K562 (cell line): ENCODE results near the gene ALDH1A2. TPM values are rescaled to one million over a fixed set of nuclear protein-coding genes. Genes with fewer than 3 reads are reported as not detected.
A peak's percentile ranks its signal among the peaks of the same experiment; 100 is the strongest.

Experiments used
- ATAC-seq: fragments of 200-7000 bp; cut with Tn5 transposase; 3 replicates; pipeline ENCODE4 v1.9.1; 2020; ENCODE audit warnings: moderate library complexity
- BruUV-seq: library from RNA; stranded (reverse); fragments of 400-500 nt; replicated peaks from 2 replicates; lab custom pipeline; 2021; lab: Mats Ljungman, UMichigan
- CTCF ChIA-PET: fragments of 300-600 bp; formaldehyde crosslinking; extraction: SDS; loops from one replicate; lab custom pipeline; 2021; ENCODE audit warnings: low intra/inter-chr PET ratio; lab: Yijun Ruan, JAX
- POLR2A ChIA-PET: fragments of 300-600, 350-650 bp; sonication (Branson Sonifier 250); formaldehyde crosslinking; extraction: SDS; loops from one replicate; lab custom pipeline; 2021; ENCODE audit warnings: antibody characterized with exemption, inconsistent platforms; lab: Yijun Ruan, JAX
- DNase-seq, 4 experiments: peaks; one replicate each; pipeline versions ENCODE4 v3.0.0 to v3.0.0-alpha.2; 2011 to 2018; ENCODE audit warnings: low spot score in 3 of 4, mixed read lengths in 3 of 4; ENCODE audit errors: extremely low read depth in 1 of 4
- FAIRE-seq: peaks from 2 replicates; lab custom pipeline; 2011; peaks lifted over from hg19 to GRCh38; lab: Jason Lieb, UNC
- H2AFZ ChIP-seq: 2 replicates; pipeline ENCODE4 v1.6.0; 2011; ENCODE audit warnings: low read depth, low read length, control low read depth, inconsistent platforms
- H3K27ac ChIP-seq: fragments of 200-600 bp; 3 replicates; pipeline ENCODE4 v1.8.0; 2011; ENCODE audit warnings: low read depth, mild to moderate bottlenecking, control low read depth, inconsistent platforms, low read length, moderate library complexity, mixed read lengths; ENCODE audit errors: extremely low read depth
- H3K27me3 ChIP-seq, 2 experiments: fragments of 300-600 bp in 1 of 2; 2 replicates in 1 of 2; 3 replicates in 1 of 2; pipeline versions ENCODE4 v1.6.0 to v1.8.0; 2011; ENCODE audit warnings: inconsistent platforms in 2 of 2, low read length in 2 of 2, mild to moderate bottlenecking in 1 of 2, mixed read lengths in 1 of 2, moderate library complexity in 1 of 2; ENCODE audit not compliant: control insufficient read depth in 2 of 2, insufficient read depth in 2 of 2
- H3K36me3 ChIP-seq: fragments of 300-600 bp; 3 replicates; pipeline ENCODE4 v1.8.0; 2011; ENCODE audit warnings: mild to moderate bottlenecking, low read length, inconsistent platforms; ENCODE audit not compliant: control insufficient read depth, insufficient read depth
- H3K4me1 ChIP-seq, 2 experiments: fragments of 200-600 bp in 1 of 2; replicated peaks in 1 of 2; 2 replicates in 1 of 2; 3 replicates in 1 of 2; pipeline versions ENCODE4 v1.5.1 to v1.8.0; 2011; ENCODE audit warnings: inconsistent platforms in 2 of 2, low read length in 2 of 2, mild to moderate bottlenecking in 1 of 2, mixed read lengths in 1 of 2, moderate library complexity in 1 of 2; ENCODE audit not compliant: control insufficient read depth in 2 of 2, insufficient read depth in 2 of 2
- H3K4me2 ChIP-seq: 2 replicates; pipeline ENCODE4 v1.6.1; 2011; ENCODE audit warnings: low read length, control low read depth, inconsistent platforms, mixed read lengths; ENCODE audit not compliant: insufficient read depth
- H3K4me3 ChIP-seq: fragments of 200-600 bp; sonication (generic), shearing (Covaris generic); 2 replicates; pipeline ENCODE4 v1.5.1; 2016; ENCODE audit warnings: control low read depth, inconsistent platforms
- H3K79me2 ChIP-seq: fragments of 200-600 bp; 3 replicates; pipeline ENCODE4 v1.8.0; 2011; ENCODE audit warnings: low read length, inconsistent platforms; ENCODE audit not compliant: control insufficient read depth, insufficient read depth
- H3K9ac ChIP-seq, 2 experiments: 2 replicates each; pipeline versions ENCODE4 v1.6.0 to v1.6.1; 2011; ENCODE audit warnings: low read depth in 2 of 2, low read length in 2 of 2, control low read depth in 1 of 2, inconsistent platforms in 1 of 2, mild to moderate bottlenecking in 1 of 2, mixed read lengths in 1 of 2; ENCODE audit not compliant: insufficient read depth in 1 of 2
- H3K9me1 ChIP-seq: one replicate; pipeline ENCODE4 v1.6.0; 2011; ENCODE audit warnings: inconsistent platforms, mild to moderate bottlenecking, low read length, moderate library complexity; ENCODE audit not compliant: control insufficient read depth, insufficient read depth
- H3K9me3 ChIP-seq: replicated peaks from 2 replicates; pipeline ENCODE4 v1.5.1; 2011; ENCODE audit warnings: low read depth, low read length, inconsistent platforms; ENCODE audit not compliant: control insufficient read depth, insufficient read depth
- H4K20me1 ChIP-seq: replicated peaks from 2 replicates; pipeline ENCODE4 v1.6.1; 2011; ENCODE audit warnings: low read length, inconsistent platforms, mixed read lengths; ENCODE audit not compliant: control insufficient read depth, insufficient read depth
- EGR1 ChIP-seq: fragments of 450-650 bp; conservative IDR thresholded peaks from 2 replicates; pipeline ENCODE4 v1.6.1; 2017; ENCODE audit warnings: mild to moderate bottlenecking
- FOSL1 ChIP-seq: fragments of 200-800 bp; sonication (Bioruptor generic); conservative IDR thresholded peaks from 2 replicates; pipeline ENCODE4 v1.6.1; 2016; ENCODE audit warnings: missing genetic modification characterization, missing compliant biosample characterization
- MAFF ChIP-seq: IDR thresholded peaks from 2 replicates; pipeline ENCODE4 v1.6.1; 2012; ENCODE audit warnings: low read length, improper control_type of control experiment
- MAFG ChIP-seq: fragments of 450-650 bp; conservative IDR thresholded peaks from 2 replicates; pipeline ENCODE4 v1.6.1; 2016; ENCODE audit warnings: missing genetic modification characterization, missing compliant biosample characterization
- MTA3 ChIP-seq: fragments of 450-650 bp; formaldehyde crosslinking; IDR thresholded peaks from 2 replicates; pipeline ENCODE4 v1.6.1; 2017; ENCODE audit warnings: mild to moderate bottlenecking, borderline replicate concordance
- NCOA4 ChIP-seq: fragments of 450-650 bp; IDR thresholded peaks from 2 replicates; pipeline ENCODE4 v1.6.1; 2018; ENCODE audit warnings: mild to moderate bottlenecking; ENCODE audit not compliant: partially characterized antibody
- NUFIP1 ChIP-seq: fragments of 450-650 bp; IDR thresholded peaks from 2 replicates; pipeline ENCODE4 v1.6.1; 2018; ENCODE audit not compliant: partially characterized antibody
- RNF2 ChIP-seq: sonication (generic); IDR thresholded peaks from 2 replicates; pipeline ENCODE4 v1.6.1; 2016
- TFE3 ChIP-seq: fragments of 450-650 bp; formaldehyde crosslinking; IDR thresholded peaks from 2 replicates; pipeline ENCODE4 v1.4.0; 2020; ENCODE audit warnings: mild to moderate bottlenecking, mixed read lengths
- TRIM25 ChIP-seq: fragments of 450-650 bp; IDR thresholded peaks from 2 replicates; pipeline ENCODE4 v1.7.0; 2016; ENCODE audit warnings: borderline replicate concordance
- ZNF445 ChIP-seq: fragments of 250-450 bp; sonication (Bioruptor Pico); IDR thresholded peaks from 2 replicates; pipeline ENCODE4 v1.4.0; 2020; ENCODE audit warnings: low read depth, mild to moderate bottlenecking, moderate library complexity
- ZNF644 ChIP-seq: fragments of 200-800 bp; sonication (Bioruptor generic); IDR thresholded peaks from 2 replicates; pipeline ENCODE4 v1.6.1; 2016; ENCODE audit warnings: low read depth, missing genetic modification characterization, missing compliant biosample characterization
- WGBS: fragments of 100-300 bp; shearing (Covaris generic); methylation state at CpG from one replicate; pipeline ENCODE4 v1.1.6; 2016; ENCODE audit warnings: low coverage, mixed read lengths; ENCODE audit not compliant: insufficient coverage; ENCODE audit errors: missing lambda C conversion rate; 5-methylcytosine and 5-hydroxymethylcytosine counted together
- in situ Hi-C: fragments of 300-500 bp; cut with MboI; formaldehyde crosslinking; loops from 4 replicates; pipeline ENCODE4 v1.15.0; 2018; ENCODE audit warnings: inconsistent platforms, mixed read lengths
- intact Hi-C: fragments of 100-400 bp; cut with micrococcal nuclease; formaldehyde crosslinking; loops from 2 replicates; pipeline ENCODE4 v1.14.2; 2022
- polyA plus RNA-seq, 8 experiments: library from polyadenylated mRNA; depleted of rRNA in 4 of 8; stranded (reverse) in 5 of 8; unstranded in 3 of 8; fragments of >200 nt; fragmentation: Nextera tagmentation in 2 of 8; fragmentation: Illumina TruSeq in 1 of 8; extraction: Ambion mirVana in 2 of 8; extraction: Trizol in 1 of 8; gene quantifications; 2 replicates each; pipeline versions ENCODE4 v1.2.1 to v1.2.3, GENCODE V29; 2011 to 2014; ENCODE audit warnings: inconsistent platforms in 1 of 8, missing spikeins in 1 of 8
- total RNA-seq, 7 experiments: library from RNA; depleted of rRNA in 6 of 7; stranded (reverse); fragments of >200 nt in 6 of 7; fragmentation: Illumina TruSeq in 2 of 7; extraction: Trizol in 2 of 7; gene quantifications; 2 replicates each; pipeline versions ENCODE4 v1.2.1 to v1.2.3, GENCODE V29; 2011 to 2021; ENCODE audit warnings: low replicate concordance in 1 of 7

Gene ALDH1A2
- total and polyA plus RNA-seq, 9 of the 15 experiments (the other 6 are each of a cell fraction or from before 2014, with no cell fraction given) = 115 to 393 (median 333) TPM

- Histone ChIP-seq H3K36me3 (no peaks in the 10 kb centered on the region), H3K9ac (no peak overlapping the region), H3K4me3 (no peak overlapping the region), H2AFZ (no peak overlapping the region), H3K4me1 (peaks cover 0 to 19% of the 10 kb centered on the region in 2 experiments; a peak in 3 of 5 replicates), H4K20me1 (no peaks in the 10 kb centered on the region), H3K4me2 (no peak overlapping the region), H3K27ac (no peak overlapping the region), H3K9me3 (no peaks in the 10 kb centered on the region), H3K9me1 (no peaks in the 10 kb centered on the region), H3K79me2 (no peaks in the 10 kb centered on the region), H3K27me3 (peaks cover 4 to 5% of the 10 kb centered on the region in 2 experiments; a peak in 2 of 5 replicates)
- no peak for ATAC-seq
- in situ Hi-C loops (no loop called here), intact Hi-C loops (no loop called here)
- CTCF ChIA-PET = no interaction called here
- DNase-seq = no peak
- TF ChIP-seq ZNF644 (tag) (no peak), MTA3 (no peak), NUFIP1 (no peak), FOSL1 (0 out of 2 replicates have a peak, but pooled peaks have one; percentile 11)
- POLR2A ChIA-PET = no interaction called here
- WGBS = 46% methylated on average over 4 of the region's 4 CpGs
- FAIRE-seq = no peak
- BruUV-seq = no TSS peak
Observed at GRCh38 chr15:57947282-57947681, 118.2 kb downstream of the ALDH1A2 start.

- no peak overlapping the region for H3K27ac ChIP-seq
- no peak for ATAC-seq
- H3K4me2 ChIP-seq = no peak overlapping the region
- ChIA-PET POLR2A (no interaction called here), CTCF (no interaction called here)
- no peaks in the 10 kb centered on the region for H3K9me1 ChIP-seq
- no peak for DNase-seq
- no peak for FAIRE-seq
- intact Hi-C loops (no loop called here), in situ Hi-C loops (no loop called here)
- H3K79me2 ChIP-seq = no peaks in the 10 kb centered on the region
- H4K20me1 ChIP-seq = no peaks in the 10 kb centered on the region
- H3K4me1 ChIP-seq = peaks cover 0 to 21% of the 10 kb centered on the region in 2 experiments; a peak in 3 of 5 replicates
- H3K9me3 ChIP-seq = no peaks in the 10 kb centered on the region
- BruUV-seq = no TSS peak
- H3K27me3 ChIP-seq = peaks cover 4 to 5% of the 10 kb centered on the region in 2 experiments; a peak in 2 of 5 replicates
- no peak overlapping the region for H3K9ac ChIP-seq
- WGBS = 18% methylated on average over 3 of the region's 3 CpGs
- no peak overlapping the region for H2AFZ ChIP-seq
- H3K36me3 ChIP-seq = no peaks in the 10 kb centered on the region
- no peak overlapping the region for H3K4me3 ChIP-seq
- TF ChIP-seq TRIM25 = no peak
- 0 out of 2 replicates have a peak, but pooled peaks have one; percentile 21 for TF ChIP-seq MAFF
- no peak for TF ChIP-seq ZNF445 (CRISPR knock-in tag)
- TF ChIP-seq RNF2 = no peak
- no peak for TF ChIP-seq TFE3 (CRISPR knock-in tag)
- TF ChIP-seq NCOA4 = no peak
- TF ChIP-seq MAFG (tag) = peak; percentile 69
- peak; percentile 61 for TF ChIP-seq EGR1
Observed at GRCh38 chr15:57946491-57947048, 118.9 kb downstream of the ALDH1A2 start.
